DLD1 (cell line): ENCODE measurements around the gene RAB11FIP4.

Experiments
- in situ Hi-C: cut with HindIII; loops from 2 replicates; pipeline ENCODE4 v1.10.0; 2017; ENCODE audit warnings: low sequenced_read_pairs

RAB11FIP4 gene

GRCh38 chr17:31580316-31580705 is 188.8 kb downstream of the RAB11FIP4 start:
- in situ Hi-C loops = no loop called here

GRCh38 chr17:31580706-31581490 is 189.4 kb downstream of the RAB11FIP4 start:
- in situ Hi-C loops = no loop called here

DNA sequence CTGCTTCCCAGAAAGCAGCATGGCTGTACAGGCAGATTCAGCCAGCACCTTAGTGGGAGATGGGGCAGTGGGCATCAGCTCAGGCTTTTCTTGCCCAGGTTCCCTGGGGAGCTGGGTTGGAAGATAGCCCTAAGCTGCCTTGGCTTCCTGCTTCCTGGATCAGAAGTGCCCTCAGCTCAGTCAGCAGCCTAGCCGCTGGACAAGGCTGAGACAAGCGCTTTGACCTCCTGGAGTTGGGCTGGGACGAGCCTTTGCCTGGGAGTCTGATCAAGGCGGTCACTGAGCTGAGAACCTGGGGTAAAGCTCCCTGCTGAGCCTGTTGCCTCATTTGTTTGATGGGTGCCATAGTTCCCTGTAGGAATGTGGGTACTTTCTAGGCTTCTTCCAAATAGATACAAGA is 190.0 kb downstream of the RAB11FIP4 start:
- in situ Hi-C loops = no loop called here

DNA sequence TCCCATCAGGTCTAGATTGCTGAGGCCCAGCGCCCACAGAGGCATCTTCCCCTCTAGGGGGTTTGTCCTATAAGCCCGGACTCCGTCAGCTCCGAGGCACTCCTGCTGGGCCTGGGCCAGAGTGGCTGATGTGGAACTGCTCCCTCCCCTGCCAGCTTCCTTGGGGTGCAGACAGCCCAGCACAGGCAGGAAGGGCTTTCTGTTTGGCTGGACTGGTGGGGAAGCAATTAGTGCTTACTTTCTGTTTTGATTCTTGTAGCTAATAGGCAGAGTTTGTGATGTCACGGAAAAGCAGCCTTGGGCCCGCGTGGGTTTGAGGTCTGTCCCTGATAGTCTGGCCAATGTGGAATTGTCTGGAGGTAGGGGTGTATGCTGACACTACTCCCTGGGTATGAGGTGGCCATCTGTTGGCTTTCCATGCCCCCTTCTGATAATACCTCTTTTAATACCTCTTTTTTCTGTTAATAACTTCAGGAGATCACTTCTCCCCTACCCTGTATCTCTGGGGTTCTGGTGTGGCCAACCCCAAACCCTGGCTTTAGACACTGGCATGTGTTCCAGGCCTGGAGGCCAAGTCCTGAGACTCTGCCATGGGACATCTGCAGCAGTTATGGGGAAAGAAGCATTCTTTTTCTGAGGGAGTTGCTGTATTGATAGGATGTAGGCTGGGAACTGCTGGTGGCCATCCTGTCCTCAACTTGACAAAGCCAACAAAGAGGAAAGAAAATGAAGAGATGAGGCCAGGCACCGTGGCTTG is 190.9 kb downstream of the RAB11FIP4 start:
- in situ Hi-C loops = no loop called here

GRCh38 chr17:31583772-31584356 is 192.4 kb downstream of the RAB11FIP4 start:
- in situ Hi-C loops = no loop called here

DNA sequence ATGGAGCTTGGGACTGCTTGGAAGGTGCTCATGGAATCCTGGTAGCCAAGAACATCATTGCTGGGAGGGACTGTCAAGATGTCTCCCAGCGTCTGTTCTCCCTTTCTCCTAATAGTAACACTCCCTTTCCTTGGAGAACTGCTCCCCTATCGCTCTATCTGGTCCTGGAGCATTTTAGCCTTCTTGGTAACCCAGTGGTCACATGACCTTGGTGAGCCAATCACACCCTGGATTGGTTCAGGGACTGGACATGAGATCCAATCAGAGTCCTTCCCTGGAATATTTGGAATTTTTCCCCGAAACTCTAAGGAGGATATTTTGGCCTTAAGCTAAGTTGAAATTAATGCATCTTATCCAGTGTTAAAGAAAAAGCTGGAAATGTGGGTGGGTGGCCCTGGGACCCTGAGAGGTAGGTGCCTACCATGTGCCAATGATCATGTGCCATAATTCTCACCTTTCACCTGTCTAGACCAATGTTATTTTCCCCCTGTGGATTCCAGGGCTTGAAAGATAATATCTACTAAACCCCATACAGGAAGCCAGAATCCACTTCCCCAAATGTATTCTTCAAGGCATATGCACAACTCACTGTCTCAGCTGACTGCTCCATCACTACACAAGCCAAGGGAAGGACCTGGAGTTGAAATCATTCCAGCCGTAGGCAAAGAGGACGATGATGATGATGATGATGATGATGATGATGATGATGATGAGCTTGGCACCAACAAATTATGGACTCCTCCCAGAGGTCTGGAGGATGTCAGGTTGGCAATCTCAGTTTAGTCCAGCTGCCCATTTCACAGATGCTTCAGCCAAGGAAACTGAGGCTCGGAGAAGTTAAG is 193.2 kb downstream of the RAB11FIP4 start:
- in situ Hi-C loops = no loop called here

GRCh38 chr17:31585280-31585630 is 193.8 kb downstream of the RAB11FIP4 start:
- in situ Hi-C loops = no loop called here

- in situ Hi-C loops = no loop called here
These were observed 195.5 kb downstream of the RAB11FIP4 start for GRCh38 chr17:31586946-31587345.

DNA sequence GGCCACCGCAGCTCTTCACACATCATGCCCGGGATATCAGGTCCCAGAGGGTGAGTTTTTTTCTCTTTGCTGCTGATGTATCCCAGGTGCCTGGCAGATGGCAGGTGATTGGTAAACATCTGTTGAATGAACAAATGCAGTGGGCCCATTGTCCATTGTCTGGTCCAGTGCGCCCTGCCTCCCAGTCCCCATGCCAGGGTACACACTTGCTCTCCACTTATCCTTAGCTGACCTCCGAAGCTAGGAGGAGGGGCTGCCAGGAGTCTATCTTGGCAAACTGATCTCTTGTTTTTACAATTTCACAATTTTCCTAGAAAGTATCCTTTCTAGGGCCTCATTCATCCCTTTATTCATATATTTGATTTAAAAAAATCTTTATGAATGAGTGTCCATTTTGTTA is 196.0 kb downstream of the RAB11FIP4 start:
- in situ Hi-C loops = no loop called here
